HUES64 (cell line): ENCODE measurements around the gene SCNN1A. TPM values are rescaled to one million over a fixed set of nuclear protein-coding genes. Genes with fewer than 3 reads are reported as not detected.

ENCODE experiments used
- H3K27ac ChIP-seq: 2 replicates; pipeline ENCODE4 v1.7.0; 2013; ENCODE audit warnings: low read depth, low read length, inconsistent platforms
- H3K27me3 ChIP-seq: 2 replicates; pipeline ENCODE4 v1.6.1; 2013; ENCODE audit warnings: mild to moderate bottlenecking, low read length; ENCODE audit not compliant: insufficient read depth
- H3K36me3 ChIP-seq: 2 replicates; pipeline ENCODE4 v1.6.1; 2013; ENCODE audit warnings: mild to moderate bottlenecking, low read length; ENCODE audit not compliant: insufficient read depth
- H3K4me1 ChIP-seq: 2 replicates; pipeline ENCODE4 v1.6.1; 2013; ENCODE audit warnings: mild to moderate bottlenecking, low read length, moderate library complexity; ENCODE audit not compliant: insufficient read depth
- H3K4me3 ChIP-seq: 2 replicates; pipeline ENCODE4 v1.5.1; 2013; ENCODE audit warnings: mild to moderate bottlenecking, low read length, moderate library complexity
- H3K9ac ChIP-seq: 2 replicates; pipeline ENCODE4 v1.6.1; 2013; ENCODE audit warnings: mild to moderate bottlenecking, low read depth, low read length
- H3K9me3 ChIP-seq: 2 replicates; pipeline ENCODE4 v1.6.1; 2013; ENCODE audit warnings: low read depth, low read length; ENCODE audit not compliant: insufficient read depth
- WGBS: fragments of 150-250, 120-280 bp; methylation state at CpG from one replicate; pipeline ENCODE4 v1.1.7; 2013; ENCODE audit warnings: missing lambda C conversion rate; 5-methylcytosine and 5-hydroxymethylcytosine counted together
- polyA plus RNA-seq, 2 experiments: library from polyadenylated mRNA; stranded (reverse); fragments of 50-300 nt; gene quantifications; one replicate each; pipeline ENCODE4 v1.2.3, GENCODE V29; 2013

Gene SCNN1A
- polyA plus RNA-seq (2013, experiment 1 of 2) = 51.0 TPM
- polyA plus RNA-seq (2013, experiment 2 of 2) = 39.4 TPM

- peaks cover 49% of the 10 kb centered on the region for H3K4me1 ChIP-seq
- H3K9ac ChIP-seq = peak within 1 kb of the TSS; percentile 61
- H3K27ac ChIP-seq = peak within 1 kb of the TSS; percentile 80
- peak within 1 kb of the TSS; percentile 56 for H3K4me3 ChIP-seq
- H3K27me3 ChIP-seq = peaks cover 9% of the 10 kb centered on the region; the same call in 1 of the 2 replicates
- H3K9me3 ChIP-seq = no peaks in the 10 kb centered on the region
- H3K36me3 ChIP-seq = no peaks in the 10 kb centered on the region
- 4% methylated on average over 15 of the region's 15 CpGs for WGBS
Measured at GRCh38 chr12:6375269-6376078, at the start of gene SCNN1A. Gene SCNN1A (minus strand): TSS chr12:6375563. CDS start chr12:6374783, 780 bp downstream.

DNA sequence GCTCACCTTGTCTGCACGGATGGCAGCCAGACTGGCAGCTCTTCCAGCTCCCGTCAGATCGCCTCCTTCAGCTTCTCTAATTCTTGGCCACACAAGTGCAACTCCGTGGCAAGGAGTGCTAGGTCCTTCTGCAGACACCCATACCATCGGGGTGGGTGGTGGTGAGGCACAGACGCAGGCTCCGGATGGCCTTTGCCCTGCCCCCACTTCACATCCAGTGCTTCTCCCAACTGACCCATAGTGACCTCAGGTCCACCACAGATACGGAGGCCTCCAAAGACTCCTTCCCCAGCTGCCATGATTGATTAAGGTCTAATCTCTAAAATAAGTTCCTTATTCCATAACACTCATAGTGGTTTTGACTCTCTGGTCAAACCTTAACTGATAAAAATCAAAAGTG, 49.5 kb upstream of the SCNN1A start:
- H3K4me3 ChIP-seq = no peak overlapping the region
- H3K27ac ChIP-seq = no peak overlapping the region

GRCh38 chr12:6424008-6424347, 48.6 kb upstream of the SCNN1A start:
- WGBS = 80% methylated on average over 6 of the region's 6 CpGs
- Histone ChIP-seq H3K9me3 (no peaks in the 10 kb centered on the region), H3K4me3 (no peak overlapping the region), H3K27me3 (no peaks in the 10 kb centered on the region), H3K27ac (no peak overlapping the region), H3K4me1 (0 out of 2 replicates have a peak, but pooled peaks cover 3% of the 10 kb centered on the region), H3K9ac (no peak overlapping the region), H3K36me3 (no peaks in the 10 kb centered on the region)

More for the DNA sequence above, 49.5 kb upstream of the SCNN1A start:
- Histone ChIP-seq H3K36me3 (no peaks in the 10 kb centered on the region), H3K4me1 (0 out of 2 replicates have a peak, but pooled peaks cover 3% of the 10 kb centered on the region), H3K27me3 (no peaks in the 10 kb centered on the region), H3K9me3 (no peaks in the 10 kb centered on the region), H3K9ac (no peak overlapping the region)
- 91% methylated on average over 8 of the region's 8 CpGs for WGBS

DNA sequence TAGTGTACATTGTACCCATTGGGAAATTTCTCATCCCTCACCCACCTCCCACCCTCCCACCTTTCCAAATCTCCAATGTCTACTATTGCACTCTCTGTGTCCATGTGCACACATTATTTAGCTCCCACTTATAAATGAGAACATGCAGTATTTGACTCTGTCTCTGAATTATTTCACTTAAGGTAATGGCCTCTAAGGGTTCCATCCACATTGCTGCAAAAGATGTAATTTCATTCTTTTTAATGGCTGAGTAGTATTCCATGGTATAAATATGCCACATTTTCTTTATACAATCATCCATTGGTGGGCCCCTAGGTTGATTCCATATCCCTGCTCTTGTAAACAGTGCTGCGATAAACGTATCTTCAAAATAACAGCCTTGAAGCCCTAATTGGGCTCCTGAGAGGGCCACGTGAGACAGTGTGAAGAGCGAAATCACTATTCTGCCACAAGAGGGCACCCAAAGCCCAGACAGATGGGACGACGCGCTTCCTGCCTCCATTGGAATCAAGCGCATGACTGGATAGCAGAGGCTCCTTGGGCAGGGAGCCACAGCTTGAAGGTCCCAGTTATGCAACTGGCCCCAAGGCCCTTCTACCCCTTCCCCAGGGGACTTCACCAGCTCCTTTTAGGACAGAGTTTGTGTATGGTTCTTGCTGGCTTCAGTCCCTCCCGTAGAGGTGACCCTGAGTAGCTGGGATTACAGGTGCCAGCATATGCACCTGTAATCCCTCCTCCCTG, 48.1 kb upstream of the SCNN1A start:
- 22% methylated on average over 9 of the region's 9 CpGs for WGBS
- Histone ChIP-seq H3K4me3 (no peak overlapping the region), H3K27me3 (no peaks in the 10 kb centered on the region), H3K9ac (no peak overlapping the region), H3K36me3 (no peaks in the 10 kb centered on the region), H3K4me1 (0 out of 2 replicates have a peak, but pooled peaks cover 3% of the 10 kb centered on the region), H3K27ac (no peak overlapping the region), H3K9me3 (no peaks in the 10 kb centered on the region)

GRCh38 chr12:6420364-6420763, 45.0 kb upstream of the SCNN1A start:
- WGBS = 88% methylated on average over 4 of the region's 4 CpGs
- H3K9me3 ChIP-seq = no peaks in the 10 kb centered on the region
- 0 out of 2 replicates have a peak, but pooled peaks cover 3% of the 10 kb centered on the region for H3K4me1 ChIP-seq
- no peak overlapping the region for H3K27ac ChIP-seq
- H3K4me3 ChIP-seq = no peak overlapping the region
- no peaks in the 10 kb centered on the region for H3K27me3 ChIP-seq
- no peak overlapping the region for H3K9ac ChIP-seq
- H3K36me3 ChIP-seq = no peaks in the 10 kb centered on the region

- whole genome bisulfite sequencing = 77% methylated on average over 6 of the region's 6 CpGs
- no peak overlapping the region for H3K27ac ChIP-seq
Measured at GRCh38 chr12:6418796-6419195, 43.4 kb upstream of the SCNN1A start.

DNA sequence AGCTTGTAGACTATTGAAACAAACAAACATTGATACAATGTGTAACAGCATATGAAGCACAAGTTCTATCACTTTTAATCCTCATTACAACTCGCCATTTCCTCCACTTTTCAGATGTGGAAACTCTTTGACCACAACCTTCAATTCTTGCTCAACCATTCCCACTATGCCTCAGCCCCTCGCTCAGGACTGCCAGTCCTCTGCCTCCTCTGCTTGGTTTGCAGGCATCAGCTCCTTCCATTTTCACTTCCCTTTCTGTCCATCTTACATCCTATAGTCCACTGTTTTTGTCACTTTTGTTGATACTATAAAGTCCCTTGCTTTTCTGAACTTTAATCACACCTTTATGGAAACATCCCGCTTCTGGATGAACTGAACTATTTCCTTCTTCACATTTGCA, 41.2 kb upstream of the SCNN1A start:
- H3K27ac ChIP-seq = no peak overlapping the region
- H3K36me3 ChIP-seq = no peaks in the 10 kb centered on the region
- H3K9me3 ChIP-seq = no peaks in the 10 kb centered on the region
- no peaks in the 10 kb centered on the region for H3K27me3 ChIP-seq
- H3K9ac ChIP-seq = no peak overlapping the region
- no peaks in the 10 kb centered on the region for H3K4me1 ChIP-seq
- H3K4me3 ChIP-seq = no peak overlapping the region
- WGBS = 93% methylated on average over 3 of the region's 3 CpGs

More at GRCh38 chr12:6418796-6419195, 43.4 kb upstream of the SCNN1A start:
- no peaks in the 10 kb centered on the region for H3K9me3 ChIP-seq
- H3K4me3 ChIP-seq = no peak overlapping the region
- no peaks in the 10 kb centered on the region for H3K36me3 ChIP-seq
- 0 out of 2 replicates have a peak, but pooled peaks cover 2% of the 10 kb centered on the region for H3K4me1 ChIP-seq
- H3K27me3 ChIP-seq = no peaks in the 10 kb centered on the region
- H3K9ac ChIP-seq = no peak overlapping the region

DNA sequence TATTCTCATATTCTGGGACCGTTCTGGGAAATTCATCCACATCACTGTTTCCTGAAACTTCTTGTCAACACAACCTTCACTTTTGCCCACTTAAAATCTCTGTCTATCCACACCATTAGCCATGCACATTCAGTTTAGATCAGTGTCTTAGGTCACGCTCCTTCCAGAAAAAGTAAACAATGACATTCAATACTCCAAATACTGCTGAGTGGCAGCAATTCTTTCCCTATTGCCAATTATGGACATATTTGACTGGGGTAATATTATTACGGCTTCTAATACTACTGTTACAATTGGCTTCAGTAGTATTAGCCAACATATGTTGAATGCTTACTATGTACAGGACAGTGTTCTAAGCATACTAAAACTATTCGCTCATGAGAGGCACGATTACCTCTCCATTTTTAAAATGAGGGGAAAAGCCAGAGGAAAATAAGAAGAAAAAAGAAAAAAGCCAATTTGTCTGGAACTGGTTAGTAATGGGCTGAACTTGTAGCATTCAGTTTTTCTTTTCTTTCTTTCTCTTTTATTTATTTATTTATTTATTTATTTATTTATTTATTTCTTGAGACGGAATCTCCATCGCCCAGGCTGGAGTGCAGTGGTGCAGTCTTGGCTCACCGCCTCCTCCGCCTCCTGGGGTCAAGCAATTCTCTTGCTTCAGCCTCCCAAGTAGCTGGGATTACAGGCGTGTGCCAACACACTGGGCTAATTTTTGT, 32.0 kb upstream of the SCNN1A start:
- WGBS = 95% methylated on average over 9 of the region's 10 CpGs

DNA sequence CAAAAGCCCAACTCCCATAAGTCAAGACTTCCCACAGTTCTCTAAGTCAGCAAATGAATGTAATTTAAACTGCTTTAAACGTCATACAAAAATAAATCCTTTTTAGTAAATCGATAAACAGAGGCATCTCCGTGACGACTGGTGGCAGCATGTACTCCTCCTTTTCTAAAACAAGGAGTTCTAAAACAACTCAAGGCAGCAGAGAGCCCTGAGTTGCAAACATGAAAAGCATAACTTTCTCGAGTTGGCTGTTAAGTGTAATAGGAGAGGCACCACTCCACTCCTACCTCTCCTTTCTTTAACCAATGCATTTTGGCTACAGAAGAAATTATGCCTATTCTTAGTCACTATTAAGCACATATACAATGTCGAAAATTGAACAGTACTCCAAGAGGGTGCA, 30.6 kb upstream of the SCNN1A start:
- no peaks in the 10 kb centered on the region for H3K4me1 ChIP-seq
- H3K27ac ChIP-seq = no peak overlapping the region
- no peak overlapping the region for H3K4me3 ChIP-seq
- H3K27me3 ChIP-seq = no peaks in the 10 kb centered on the region
- no peaks in the 10 kb centered on the region for H3K9me3 ChIP-seq
- WGBS = 89% methylated on average over 6 of the region's 6 CpGs
- no peaks in the 10 kb centered on the region for H3K36me3 ChIP-seq
- H3K9ac ChIP-seq = no peak overlapping the region

More for the DNA sequence above, 32.0 kb upstream of the SCNN1A start:
- H3K4me1 ChIP-seq = no peaks in the 10 kb centered on the region
- H3K4me3 ChIP-seq = no peak overlapping the region
- no peaks in the 10 kb centered on the region for H3K36me3 ChIP-seq
- no peak overlapping the region for H3K9ac ChIP-seq
- no peaks in the 10 kb centered on the region for H3K27me3 ChIP-seq
- H3K27ac ChIP-seq = no peak overlapping the region
- no peaks in the 10 kb centered on the region for H3K9me3 ChIP-seq

DNA sequence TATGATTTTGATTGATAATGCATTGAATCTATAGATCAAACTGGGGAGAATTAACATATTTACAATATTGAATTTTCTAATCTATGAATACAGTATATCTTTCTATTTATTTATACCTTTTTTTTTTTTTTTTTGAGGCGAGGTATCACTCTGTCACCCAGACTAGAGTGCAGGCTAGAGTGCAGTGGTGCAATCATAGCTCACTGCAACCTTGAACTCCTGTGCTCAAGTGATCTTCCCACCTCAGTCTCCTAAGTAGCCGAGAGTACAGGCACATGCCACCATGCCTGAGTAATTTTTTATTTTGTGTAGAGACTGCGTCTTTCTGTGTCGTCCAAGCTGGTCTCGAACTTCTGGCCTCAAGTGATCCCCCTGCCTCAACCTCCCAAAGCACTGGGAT, 29.0 kb upstream of the SCNN1A start:
- H3K4me1 ChIP-seq = no peaks in the 10 kb centered on the region
- H3K36me3 ChIP-seq = no peaks in the 10 kb centered on the region
- WGBS = 93% methylated on average over 5 of the region's 5 CpGs
- no peaks in the 10 kb centered on the region for H3K27me3 ChIP-seq
- no peak overlapping the region for H3K4me3 ChIP-seq
- H3K9me3 ChIP-seq = no peaks in the 10 kb centered on the region
- H3K9ac ChIP-seq = no peak overlapping the region
- H3K27ac ChIP-seq = no peak overlapping the region
